NCI-H146 (cell line): ENCODE results near the gene CREB3L1.

Experiments
- DNase-seq: peaks from one replicate; lab custom pipeline; 2025; lab: John Stamatoyannopoulos, UW

Gene CREB3L1

DNA sequence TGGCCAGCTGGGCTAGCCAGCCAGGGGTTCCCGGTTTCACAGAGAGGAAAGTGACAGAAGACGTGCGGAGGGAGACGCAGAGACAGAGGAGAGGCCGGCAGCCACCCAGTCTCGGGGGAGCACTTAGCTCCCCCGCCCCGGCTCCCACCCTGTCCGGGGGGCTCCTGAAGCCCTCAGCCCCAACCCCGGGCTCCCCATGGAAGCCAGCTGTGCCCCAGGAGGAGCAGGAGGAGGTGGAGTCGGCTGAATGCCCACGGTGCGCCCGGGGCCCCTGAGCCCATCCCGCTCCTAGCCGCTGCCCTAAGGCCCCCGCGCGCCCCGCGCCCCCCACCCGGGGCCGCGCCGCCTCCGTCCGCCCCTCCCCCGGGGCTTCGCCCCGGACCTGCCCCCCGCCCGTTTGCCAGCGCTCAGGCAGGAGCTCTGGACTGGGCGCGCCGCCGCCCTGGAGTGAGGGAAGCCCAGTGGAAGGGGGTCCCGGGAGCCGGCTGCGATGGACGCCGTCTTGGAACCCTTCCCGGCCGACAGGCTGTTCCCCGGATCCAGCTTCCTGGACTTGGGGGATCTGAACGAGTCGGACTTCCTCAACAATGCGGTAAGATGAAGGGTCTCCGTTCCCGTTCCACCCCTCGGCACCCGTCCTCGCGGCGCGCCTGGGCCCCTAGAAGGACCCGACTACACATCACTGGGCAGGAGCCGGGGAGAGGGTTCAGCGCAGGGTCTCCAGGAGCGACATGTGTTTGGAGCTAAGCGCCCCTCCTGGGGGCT lies at the start of gene CREB3L1:
CREB3L1 (plus strand) TSS at position 41 of the 765 bp plus-strand sequence; CDS start at position 491, 450 bp downstream.
- DNase-seq = no peak

GRCh38 chr11:46229230-46229629 lies 48.2 kb upstream of the CREB3L1 start:
- no peak for DNase-seq

DNA sequence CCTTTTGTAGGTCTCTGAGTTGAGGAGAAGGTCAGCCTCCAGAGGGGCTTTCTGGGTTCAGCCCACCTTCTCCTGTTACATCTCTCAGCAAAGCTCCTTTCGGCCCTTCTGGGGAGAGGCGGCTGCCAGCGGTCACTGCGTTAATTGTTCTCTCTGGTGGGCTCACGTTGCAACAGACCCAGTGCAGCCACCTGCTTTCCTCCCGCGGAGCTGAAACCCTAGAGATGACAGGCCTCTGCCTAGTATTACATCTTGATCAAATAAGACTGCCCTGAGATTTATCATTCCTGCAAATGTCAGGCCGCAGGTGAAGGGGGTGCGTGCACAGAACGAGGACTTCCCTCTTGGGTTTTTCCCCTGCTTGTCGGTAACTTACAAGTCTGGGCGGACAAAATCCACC lies 43.2 kb upstream of the CREB3L1 start:
- DNase-seq = peak; percentile 39

DNA sequence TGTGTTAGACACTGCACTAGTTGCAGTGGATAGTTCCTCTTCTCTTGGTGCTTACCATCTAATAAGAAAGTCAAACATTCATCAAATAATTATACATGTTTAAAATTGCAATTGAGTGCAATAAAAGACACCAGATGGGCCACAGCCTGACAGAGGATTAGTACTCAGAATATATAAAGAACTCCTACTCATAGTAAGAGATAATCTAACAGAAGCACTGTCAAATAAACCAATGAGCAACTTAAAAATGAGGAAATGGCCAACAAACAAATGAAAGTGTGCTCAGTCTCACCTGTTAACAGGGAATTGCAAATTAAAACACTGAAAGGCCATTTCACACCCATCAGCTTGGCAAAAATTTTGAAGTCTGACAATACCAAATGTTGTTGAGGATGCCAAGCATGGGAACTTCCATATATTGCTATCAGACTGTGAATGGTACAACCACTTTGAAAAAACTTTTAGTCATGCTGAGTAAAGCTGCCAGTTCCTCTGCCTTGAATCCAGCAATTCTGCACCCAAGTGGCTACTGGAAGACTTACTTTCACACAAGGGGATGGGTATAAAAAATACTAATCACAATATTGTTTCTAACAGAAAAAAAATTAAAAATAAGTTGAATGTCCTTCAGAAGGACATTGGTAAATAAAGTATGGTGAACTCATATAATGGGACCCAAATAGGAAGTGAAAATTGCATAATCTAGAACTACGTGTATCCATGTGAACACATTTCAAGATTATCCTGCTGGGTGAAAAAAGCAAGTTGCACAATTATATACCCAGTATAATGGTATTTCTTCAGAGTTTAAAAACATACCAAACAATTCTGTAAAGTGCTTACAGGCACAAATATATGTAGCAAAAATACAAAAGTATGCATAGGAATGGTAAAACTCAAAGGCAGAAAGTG lies 41.4 kb upstream of the CREB3L1 start:
- DNase-seq = no peak

DNA sequence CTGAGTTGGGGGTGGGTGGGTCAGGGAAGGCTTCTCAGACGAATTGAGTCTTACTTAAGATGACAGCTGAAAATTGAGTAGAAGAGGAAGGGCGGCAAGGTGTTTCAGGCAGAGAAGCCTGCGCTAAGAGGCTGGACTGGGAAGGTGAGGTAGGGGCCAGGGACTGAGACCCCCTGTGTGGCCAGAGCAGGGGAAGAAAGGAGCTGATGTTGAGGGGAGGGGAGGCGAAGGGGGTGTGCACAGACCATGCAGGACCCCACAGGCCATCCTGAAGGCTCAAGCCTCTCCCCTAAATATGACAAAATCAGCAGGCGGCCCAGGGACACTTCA lies 40.6 kb upstream of the CREB3L1 start:
- DNase-seq = no peak

DNA sequence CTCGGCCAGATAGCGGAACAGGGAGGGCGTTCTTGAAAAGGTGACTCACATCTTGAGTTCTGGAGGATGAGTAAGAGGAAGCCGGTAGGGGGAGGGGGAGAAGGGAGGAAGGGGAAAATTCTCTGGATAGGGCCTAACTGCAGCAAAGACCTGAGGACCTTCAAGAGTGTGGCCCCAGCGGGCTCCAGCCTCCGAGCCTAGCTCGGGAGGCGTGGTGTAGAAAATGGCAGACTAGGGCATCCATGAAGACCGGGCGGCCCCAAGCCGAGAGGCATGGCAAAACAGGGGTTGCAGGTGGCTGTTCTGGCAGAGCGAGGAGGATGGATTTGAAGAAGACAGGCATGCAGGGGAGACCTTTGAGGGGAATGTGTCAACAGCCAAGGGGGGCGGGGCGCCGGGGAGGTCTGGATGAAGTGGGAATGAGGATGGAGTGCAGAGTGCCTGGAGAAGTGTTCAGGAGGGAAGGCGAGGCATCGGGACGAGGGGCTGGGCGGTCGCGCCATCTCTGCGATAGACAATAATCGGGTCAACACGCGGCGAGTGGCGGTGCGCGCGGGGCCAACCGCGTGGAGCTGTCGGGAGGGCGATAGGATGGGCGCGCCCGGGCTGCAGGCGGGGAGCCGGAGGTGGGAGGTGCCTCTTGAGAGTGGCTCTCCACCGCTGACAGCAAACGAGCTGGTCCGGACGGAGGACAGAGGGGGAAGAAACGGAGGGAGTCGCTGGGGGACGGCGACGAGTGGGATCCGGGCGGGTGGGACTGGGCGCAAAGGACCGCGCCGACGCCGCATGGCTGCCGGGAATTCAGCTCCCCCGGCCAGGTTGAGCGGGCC lies 40.0 kb upstream of the CREB3L1 start:
- DNase-seq = peak; percentile 69

DNA sequence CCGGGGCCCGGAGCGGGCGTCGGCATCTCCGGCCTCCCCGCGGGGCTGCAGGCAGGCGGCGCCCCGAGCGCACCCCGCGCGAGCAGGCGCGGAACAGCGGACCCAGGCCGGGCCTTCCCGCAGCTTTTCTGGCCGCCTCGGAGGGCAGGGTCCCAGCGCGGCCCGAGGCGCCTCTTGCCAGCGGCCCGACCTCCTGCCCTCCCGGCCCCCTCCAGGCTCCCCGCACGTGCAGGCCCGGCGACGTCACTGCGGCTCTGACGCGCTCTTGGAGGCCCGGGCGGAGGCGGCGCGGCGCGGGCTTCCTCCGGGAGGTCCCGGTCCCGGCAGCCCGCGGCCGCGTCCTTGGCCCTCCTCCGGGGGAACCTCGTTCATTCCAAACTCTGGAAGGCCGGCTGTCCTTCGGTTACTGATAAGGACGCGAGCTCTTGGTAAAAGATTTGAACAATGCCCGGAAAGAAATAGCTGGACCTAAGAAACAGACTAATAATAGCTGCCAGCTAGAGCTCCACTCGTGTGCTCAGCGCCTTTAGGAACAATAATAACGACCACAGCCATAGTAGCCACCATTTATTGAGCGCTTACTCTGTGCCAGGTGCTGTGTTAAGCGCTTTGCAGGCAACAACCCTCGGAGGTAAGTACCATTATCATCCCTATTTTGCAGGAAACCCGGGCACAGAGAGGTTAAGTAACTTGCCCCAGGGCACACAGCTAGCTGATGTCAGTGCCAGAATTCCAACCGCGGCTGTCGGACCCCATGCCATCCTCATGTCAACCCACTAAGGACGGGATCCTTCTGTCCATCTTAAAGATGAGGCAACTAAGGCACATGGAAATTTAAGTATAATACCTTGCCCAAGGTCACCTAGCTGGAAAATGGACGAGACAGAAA lies 39.1 kb upstream of the CREB3L1 start:
- DNase-seq = peak; percentile 54

GRCh38 chr11:46238967-46239800 lies 38.3 kb upstream of the CREB3L1 start:
- DNase-seq = peak; percentile 62

DNA sequence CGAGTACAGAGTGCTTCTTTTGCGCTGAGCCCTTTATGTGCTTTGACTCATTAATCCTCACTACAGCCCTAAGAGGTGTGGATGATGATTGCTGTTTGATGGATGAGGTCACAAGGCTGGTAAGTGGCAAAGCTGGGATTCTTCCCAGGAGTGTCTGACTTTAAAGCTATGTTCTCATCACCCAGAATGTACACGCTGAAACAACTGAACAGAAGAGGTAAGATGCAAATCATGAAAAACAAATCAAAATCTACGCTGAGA lies 37.7 kb upstream of the CREB3L1 start:
- no peak for DNase-seq

- no peak for DNase-seq
Measured at GRCh38 chr11:46240371-46240770, 37.1 kb upstream of the CREB3L1 start.

- no peak for DNase-seq
Measured at GRCh38 chr11:46240861-46241260, 36.6 kb upstream of the CREB3L1 start.

GRCh38 chr11:46242041-46242951 lies 35.2 kb upstream of the CREB3L1 start:
- no peak for DNase-seq

DNA sequence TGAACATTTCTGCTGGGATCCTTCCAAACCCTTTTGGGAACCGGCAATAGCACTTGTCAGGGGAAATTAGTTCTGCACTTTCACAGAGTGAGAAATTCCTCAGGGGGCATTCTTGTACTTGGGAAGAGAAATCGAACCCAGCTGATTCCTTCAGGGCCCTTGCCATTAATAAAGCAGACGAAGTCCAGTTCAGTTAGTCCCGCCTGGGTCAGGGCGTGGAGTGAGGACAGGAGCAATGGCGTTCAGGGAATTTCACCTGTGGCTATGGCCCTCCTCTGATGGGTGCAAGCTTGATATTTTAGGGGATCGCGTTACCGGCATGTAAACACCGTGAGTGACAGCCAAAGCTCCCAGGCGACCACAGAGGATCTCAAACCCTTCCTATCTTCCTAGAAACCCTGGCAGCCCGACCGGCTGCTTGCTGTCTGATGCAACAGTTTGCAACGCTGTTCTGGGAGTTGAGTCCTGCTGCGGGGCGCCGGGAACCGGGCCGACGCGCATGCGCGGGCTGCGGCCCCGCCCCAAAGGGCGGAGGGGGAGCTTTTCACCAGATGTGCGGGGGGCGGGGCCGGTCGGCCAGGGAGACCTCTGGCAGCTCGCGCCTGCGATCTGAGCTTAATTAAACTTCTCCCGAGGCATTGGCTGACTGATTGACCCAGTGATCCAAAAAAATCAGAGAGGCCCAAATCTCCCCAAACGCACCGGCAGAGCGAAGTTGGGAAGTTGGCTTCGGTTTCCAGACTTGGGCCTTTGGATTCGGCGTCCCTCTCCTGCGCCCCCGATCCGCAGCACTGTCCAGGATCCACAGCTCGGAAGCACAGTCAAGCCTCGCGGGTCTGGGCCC lies 34.3 kb upstream of the CREB3L1 start:
- peak; percentile 86 for DNase-seq

DNA sequence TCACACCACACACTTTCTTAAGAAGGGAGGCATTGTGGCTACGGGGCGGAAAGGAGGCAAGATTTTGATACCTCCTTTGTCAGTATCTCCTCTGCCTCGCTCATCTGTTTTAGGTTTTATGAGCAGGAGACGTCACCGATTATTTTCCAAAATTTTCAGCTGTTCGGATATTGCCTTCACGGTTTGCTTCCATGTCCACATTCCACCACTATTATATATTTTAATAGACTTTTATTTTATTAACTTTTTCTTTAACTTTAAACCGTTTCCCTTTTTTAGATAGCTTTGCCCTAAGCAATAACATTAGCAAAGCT lies 33.7 kb upstream of the CREB3L1 start:
- no peak for DNase-seq

DNA sequence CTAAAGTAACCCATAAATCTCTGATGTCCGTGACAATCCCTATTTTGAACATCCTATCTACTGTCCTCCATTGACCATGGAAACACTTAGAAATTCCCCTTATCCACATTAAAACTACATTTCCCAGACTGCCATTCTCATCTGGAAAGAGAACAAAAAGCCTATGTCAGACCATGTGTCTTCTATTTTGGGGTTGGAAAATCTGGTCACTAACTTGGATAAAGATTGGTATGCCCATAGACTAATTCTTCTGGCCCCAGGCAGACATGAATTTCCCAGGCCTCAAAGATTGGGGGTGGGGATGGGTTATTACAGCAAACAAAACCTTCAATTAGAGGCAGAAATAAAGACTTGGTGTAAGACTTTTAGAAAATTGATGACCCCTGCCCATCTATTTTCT lies 30.9 kb upstream of the CREB3L1 start:
- no peak for DNase-seq

DNA sequence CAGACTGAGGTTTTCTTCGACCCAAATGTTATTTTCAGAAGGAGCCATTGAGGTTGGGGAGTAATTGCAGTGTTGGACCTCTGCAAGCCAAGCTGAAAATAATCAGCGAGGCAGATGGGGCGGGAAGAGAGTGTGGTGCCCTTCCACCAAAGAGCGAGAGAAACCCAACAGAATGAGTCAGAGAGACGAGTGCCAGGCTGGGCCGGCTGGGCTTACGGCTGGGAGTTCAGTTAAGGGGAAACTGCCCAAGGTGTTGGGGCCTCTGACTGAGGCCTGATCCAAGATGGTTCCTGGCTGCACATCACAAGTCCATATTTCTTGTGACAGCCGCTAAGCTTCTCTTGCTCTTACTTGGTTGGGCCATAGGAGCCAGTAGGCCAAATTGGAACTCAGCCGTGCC lies 30.4 kb upstream of the CREB3L1 start:
- DNase-seq = no peak

- DNase-seq = peak; percentile 78
Measured at GRCh38 chr11:46247659-46248058, 29.8 kb upstream of the CREB3L1 start.

DNA sequence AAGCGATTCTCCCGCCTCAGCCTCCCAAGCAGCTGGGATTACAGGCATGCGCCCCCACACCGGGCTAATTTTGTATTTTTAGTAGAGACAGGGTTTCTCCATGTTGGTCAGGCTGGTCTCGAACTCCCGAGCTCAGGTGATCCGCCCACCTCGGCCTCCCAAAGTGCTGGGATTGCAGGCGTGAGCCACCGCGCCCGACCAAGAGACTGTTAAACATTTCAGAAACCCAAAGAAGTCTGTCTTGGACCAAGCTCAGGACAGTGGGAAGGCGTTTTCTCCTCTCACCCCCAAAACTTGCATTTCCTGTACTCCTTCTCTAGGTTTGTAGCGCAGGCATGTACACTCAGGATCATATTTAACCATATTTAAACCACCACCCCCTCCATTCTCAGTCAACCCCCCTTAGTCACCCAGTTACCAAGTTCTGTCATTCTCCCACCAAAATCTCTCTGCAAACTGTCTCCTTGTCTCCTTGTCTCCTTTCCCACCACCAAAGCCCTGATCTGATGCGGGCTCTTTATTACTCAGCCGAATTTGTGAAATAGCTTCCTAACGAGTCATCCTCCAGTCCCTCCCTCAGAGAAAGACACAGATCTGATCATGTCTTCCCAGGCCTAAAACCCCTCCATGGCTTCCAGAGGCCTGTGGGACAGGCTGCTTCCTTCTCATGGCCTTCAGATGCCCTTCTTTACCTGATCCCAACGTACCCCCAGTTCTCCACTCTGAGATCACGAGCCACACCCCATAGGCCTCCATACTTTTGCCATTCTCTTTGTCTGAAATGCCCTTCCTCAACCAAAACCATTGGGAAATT lies 29.0 kb upstream of the CREB3L1 start:
- no peak for DNase-seq
